ENCODE data around the gene EEIG2.
"Not testable (repeated sequence)": the region's sequence is repeated elsewhere in the genome, so short reads cannot be mapped to it uniquely, and the experiment has no call there.

DNA sequence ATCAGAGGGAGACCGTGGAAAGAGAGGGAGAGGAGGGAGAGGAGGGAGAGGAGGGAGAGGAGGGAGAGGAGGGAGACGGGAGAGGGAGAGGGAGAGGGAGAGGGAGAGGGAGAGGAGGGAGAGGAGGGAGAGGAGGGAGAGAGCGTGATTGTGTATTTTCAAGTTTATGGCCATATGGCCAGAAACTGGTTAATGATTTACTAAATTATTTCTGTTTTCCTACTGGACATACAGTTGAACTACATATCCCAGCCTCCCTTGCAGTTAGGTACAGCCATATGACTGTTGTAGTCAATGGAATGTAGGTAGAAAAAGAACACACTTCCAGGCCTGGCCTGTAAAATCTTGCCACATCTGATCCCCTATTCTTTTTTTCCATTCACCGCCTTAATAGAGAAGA is 23.1 kb upstream of the EEIG2 start:
- TF ChIP-seq ELK1 (IDR thresholded peaks at IDR 0.05; ENCODE audit: low read depth, low read length); CTCF (IDR thresholded peaks at IDR 0.05): not testable (repeated sequence)
